Muscle of arm (tissue), 12 donors: ENCODE results near the gene GMDS. TPM values are rescaled to one million over a fixed set of nuclear protein-coding genes. Genes with fewer than 3 reads are reported as not detected.

Source experiments
- DNase-seq: peaks from one replicate; pipeline ENCODE4 v3.0.0-alpha.2; 2013
- polyA plus RNA-seq, 12 donors: library from polyadenylated mRNA; unstranded; fragments of 120-200 nt; gene quantifications; one replicate each; pipeline ENCODE4 v1.2.1, GENCODE V29; 2013; ENCODE audit not compliant: insufficient read length in 12 of 12

Gene GMDS
- polyA plus RNA-seq, 12 donors: 8.6 to 22.6 (median 10.5) TPM; not detected in 1

GRCh38 chr6:1834646-1835516, 410.5 kb downstream of the GMDS start:
- no peak for DNase-seq

GRCh38 chr6:1834207-1834606, 411.2 kb downstream of the GMDS start:
- no peak for DNase-seq

GRCh38 chr6:1832844-1833787, 412.3 kb downstream of the GMDS start:
- peak; percentile 62 for DNase-seq

- DNase-seq: no peak
Observed at GRCh38 chr6:1832358-1832757, 413.0 kb downstream of the GMDS start.

- DNase-seq: no peak
Observed at GRCh38 chr6:1827984-1828793, 417.2 kb downstream of the GMDS start.

GRCh38 chr6:1825926-1826325, 419.5 kb downstream of the GMDS start:
- no peak for DNase-seq

GRCh38 chr6:1825277-1825676, 420.1 kb downstream of the GMDS start:
- DNase-seq: no peak

GRCh38 chr6:1821513-1822183, 423.8 kb downstream of the GMDS start:
- peak; percentile 69 for DNase-seq

GRCh38 chr6:1821164-1821512, 424.3 kb downstream of the GMDS start:
- peak; percentile 31 for DNase-seq

- no peak for DNase-seq
Observed at GRCh38 chr6:1820714-1821113, 424.7 kb downstream of the GMDS start.

GRCh38 chr6:1820165-1820564, 425.2 kb downstream of the GMDS start:
- peak; percentile 55 for DNase-seq

GRCh38 chr6:1819007-1819406, 426.4 kb downstream of the GMDS start:
- DNase-seq: no peak

- no peak for DNase-seq
Observed at GRCh38 chr6:1817033-1817761, 428.2 kb downstream of the GMDS start.

GRCh38 chr6:1815827-1816452, 429.5 kb downstream of the GMDS start:
- no peak for DNase-seq

- DNase-seq: no peak
Observed at GRCh38 chr6:1814279-1814678, 431.1 kb downstream of the GMDS start.

GRCh38 chr6:1812487-1812886, 432.9 kb downstream of the GMDS start:
- no peak for DNase-seq

GRCh38 chr6:1812034-1812433, 433.4 kb downstream of the GMDS start:
- no peak for DNase-seq

- no peak for DNase-seq
Observed at GRCh38 chr6:1810880-1811279, 434.5 kb downstream of the GMDS start.

- no peak for DNase-seq
Observed at GRCh38 chr6:1809291-1809988, 436.0 kb downstream of the GMDS start.
